GM10266 (cell line): ENCODE results near the gene TPD52L2.
"Not testable (repeated sequence)": the region's sequence is repeated elsewhere in the genome, so short reads cannot be mapped to it uniquely, and the experiment has no call there.

ENCODE experiments used
- DNase-seq: peaks from one replicate; pipeline ENCODE4 v3.0.0; 2012; ENCODE audit errors: extremely low spot score
- CTCF ChIP-seq: IDR thresholded peaks from 2 replicates; pipeline ENCODE4 v1.5.1; 2012; ENCODE audit warnings: mild to moderate bottlenecking, low read depth; ENCODE audit not compliant: control insufficient read depth, insufficient read depth; ENCODE audit errors: missing control alignments

The TPD52L2 gene

GRCh38 chr20:63877755-63878470 is 12.8 kb downstream of the TPD52L2 start:
- DNase-seq: no peak
- TF ChIP-seq CTCF: no peak

GRCh38 chr20:63878899-63879663 is 14.0 kb downstream of the TPD52L2 start:
- no peak for TF ChIP-seq CTCF
- no peak for DNase-seq

- DNase-seq: not testable (repeated sequence)
Observed at GRCh38 chr20:63880901-63881300, 15.8 kb downstream of the TPD52L2 start.

- DNase-seq: no peak
- TF ChIP-seq CTCF: no peak
Observed at GRCh38 chr20:63881451-63882226, 16.6 kb downstream of the TPD52L2 start.

- TF ChIP-seq CTCF: no peak
- no peak for DNase-seq
Observed at GRCh38 chr20:63882257-63883200, 17.5 kb downstream of the TPD52L2 start.

- TF ChIP-seq CTCF: no peak
- no peak for DNase-seq
Observed at GRCh38 chr20:63883201-63883593, 18.1 kb downstream of the TPD52L2 start.
